HL-60 (cell line): ENCODE results near the gene PHF24.

Experiments
- DNase-seq, 2 experiments: peaks; one replicate each; pipeline ENCODE4 v3.0.0-alpha.2; 2010 to 2020; ENCODE audit warnings: low read depth in 1 of 2, low spot score in 1 of 2
- H3K27ac ChIP-seq: fragments of 250-450 bp; sonication (Bioruptor Pico); replicated peaks from 2 replicates; pipeline ENCODE4 v1.5.1; 2020; ENCODE audit warnings: mild to moderate bottlenecking, moderate library complexity
- H3K27me3 ChIP-seq: fragments of 250-450 bp; sonication (Bioruptor Pico); 2 replicates; pipeline ENCODE4 v1.5.1; 2021; ENCODE audit warnings: mild to moderate bottlenecking, moderate library complexity; ENCODE audit not compliant: insufficient read depth, poor library complexity, severe bottlenecking
- H3K4me3 ChIP-seq: replicated peaks from 2 replicates; pipeline ENCODE4 v1.5.1; 2011; ENCODE audit warnings: mild to moderate bottlenecking, control low read depth, low read length; ENCODE audit not compliant: insufficient read depth
- GABPA ChIP-seq: IDR thresholded peaks from 2 replicates; pipeline ENCODE4 v1.6.1; 2012; ENCODE audit warnings: low read depth
- POLR2AphosphoS5 ChIP-seq: IDR thresholded peaks from 2 replicates; pipeline ENCODE4 v1.6.1; 2012; ENCODE audit warnings: low read depth
- SPI1 ChIP-seq: IDR thresholded peaks from 2 replicates; pipeline ENCODE4 v1.6.1; 2012; ENCODE audit warnings: low read depth, mild to moderate bottlenecking, borderline replicate concordance
- TF ChIP-seq, protein P1 (sequence below): IDR thresholded peaks from 2 replicates; pipeline ENCODE4 v1.6.1; 2012; ENCODE audit warnings: low read depth; ENCODE audit not compliant: insufficient replicate concordance
- TF ChIP-seq, protein P2 (sequence below): IDR thresholded peaks from one replicate; pipeline ENCODE4 v1.5.1; 2011; ENCODE audit warnings: low read length, control low read depth, inconsistent platforms; ENCODE audit not compliant: insufficient read depth

PHF24 gene

DNA sequence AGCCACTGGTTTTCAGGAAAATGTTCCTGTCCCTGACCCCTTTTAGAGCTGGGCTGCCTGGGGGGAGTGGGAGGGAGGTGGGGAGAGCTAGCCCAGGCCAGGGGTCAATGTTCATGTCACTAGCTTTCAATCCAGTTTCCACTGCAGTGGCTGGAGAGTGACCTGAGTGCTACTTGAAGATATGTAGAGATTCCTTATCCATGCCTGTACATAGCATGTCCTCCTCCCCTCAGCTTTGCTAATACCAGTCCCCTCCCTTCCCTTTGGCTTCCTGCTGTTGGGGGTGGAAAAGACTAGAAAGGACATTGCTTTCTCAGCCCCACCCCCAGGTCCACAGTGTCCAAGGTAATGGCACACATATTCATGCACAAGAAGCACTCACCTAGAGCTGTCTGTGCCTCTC lies 39.3 kb downstream of the PHF24 start:
- TF ChIP-seq, protein P1, sequence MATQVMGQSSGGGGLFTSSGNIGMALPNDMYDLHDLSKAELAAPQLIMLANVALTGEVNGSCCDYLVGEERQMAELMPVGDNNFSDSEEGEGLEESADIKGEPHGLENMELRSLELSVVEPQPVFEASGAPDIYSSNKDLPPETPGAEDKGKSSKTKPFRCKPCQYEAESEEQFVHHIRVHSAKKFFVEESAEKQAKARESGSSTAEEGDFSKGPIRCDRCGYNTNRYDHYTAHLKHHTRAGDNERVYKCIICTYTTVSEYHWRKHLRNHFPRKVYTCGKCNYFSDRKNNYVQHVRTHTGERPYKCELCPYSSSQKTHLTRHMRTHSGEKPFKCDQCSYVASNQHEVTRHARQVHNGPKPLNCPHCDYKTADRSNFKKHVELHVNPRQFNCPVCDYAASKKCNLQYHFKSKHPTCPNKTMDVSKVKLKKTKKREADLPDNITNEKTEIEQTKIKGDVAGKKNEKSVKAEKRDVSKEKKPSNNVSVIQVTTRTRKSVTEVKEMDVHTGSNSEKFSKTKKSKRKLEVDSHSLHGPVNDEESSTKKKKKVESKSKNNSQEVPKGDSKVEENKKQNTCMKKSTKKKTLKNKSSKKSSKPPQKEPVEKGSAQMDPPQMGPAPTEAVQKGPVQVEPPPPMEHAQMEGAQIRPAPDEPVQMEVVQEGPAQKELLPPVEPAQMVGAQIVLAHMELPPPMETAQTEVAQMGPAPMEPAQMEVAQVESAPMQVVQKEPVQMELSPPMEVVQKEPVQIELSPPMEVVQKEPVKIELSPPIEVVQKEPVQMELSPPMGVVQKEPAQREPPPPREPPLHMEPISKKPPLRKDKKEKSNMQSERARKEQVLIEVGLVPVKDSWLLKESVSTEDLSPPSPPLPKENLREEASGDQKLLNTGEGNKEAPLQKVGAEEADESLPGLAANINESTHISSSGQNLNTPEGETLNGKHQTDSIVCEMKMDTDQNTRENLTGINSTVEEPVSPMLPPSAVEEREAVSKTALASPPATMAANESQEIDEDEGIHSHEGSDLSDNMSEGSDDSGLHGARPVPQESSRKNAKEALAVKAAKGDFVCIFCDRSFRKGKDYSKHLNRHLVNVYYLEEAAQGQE, result no peak
- TF ChIP-seq, protein P2, sequence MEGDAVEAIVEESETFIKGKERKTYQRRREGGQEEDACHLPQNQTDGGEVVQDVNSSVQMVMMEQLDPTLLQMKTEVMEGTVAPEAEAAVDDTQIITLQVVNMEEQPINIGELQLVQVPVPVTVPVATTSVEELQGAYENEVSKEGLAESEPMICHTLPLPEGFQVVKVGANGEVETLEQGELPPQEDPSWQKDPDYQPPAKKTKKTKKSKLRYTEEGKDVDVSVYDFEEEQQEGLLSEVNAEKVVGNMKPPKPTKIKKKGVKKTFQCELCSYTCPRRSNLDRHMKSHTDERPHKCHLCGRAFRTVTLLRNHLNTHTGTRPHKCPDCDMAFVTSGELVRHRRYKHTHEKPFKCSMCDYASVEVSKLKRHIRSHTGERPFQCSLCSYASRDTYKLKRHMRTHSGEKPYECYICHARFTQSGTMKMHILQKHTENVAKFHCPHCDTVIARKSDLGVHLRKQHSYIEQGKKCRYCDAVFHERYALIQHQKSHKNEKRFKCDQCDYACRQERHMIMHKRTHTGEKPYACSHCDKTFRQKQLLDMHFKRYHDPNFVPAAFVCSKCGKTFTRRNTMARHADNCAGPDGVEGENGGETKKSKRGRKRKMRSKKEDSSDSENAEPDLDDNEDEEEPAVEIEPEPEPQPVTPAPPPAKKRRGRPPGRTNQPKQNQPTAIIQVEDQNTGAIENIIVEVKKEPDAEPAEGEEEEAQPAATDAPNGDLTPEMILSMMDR, result no peak
- no peak for TF ChIP-seq POLR2AphosphoS5
- no peak for TF ChIP-seq SPI1
- TF ChIP-seq GABPA, result no peak
- Histone ChIP-seq H3K4me3 (no peak overlapping the region), H3K27ac (no peak overlapping the region), H3K27me3 (no peaks in the 10 kb centered on the region)
- DNase-seq, result no peak

DNA sequence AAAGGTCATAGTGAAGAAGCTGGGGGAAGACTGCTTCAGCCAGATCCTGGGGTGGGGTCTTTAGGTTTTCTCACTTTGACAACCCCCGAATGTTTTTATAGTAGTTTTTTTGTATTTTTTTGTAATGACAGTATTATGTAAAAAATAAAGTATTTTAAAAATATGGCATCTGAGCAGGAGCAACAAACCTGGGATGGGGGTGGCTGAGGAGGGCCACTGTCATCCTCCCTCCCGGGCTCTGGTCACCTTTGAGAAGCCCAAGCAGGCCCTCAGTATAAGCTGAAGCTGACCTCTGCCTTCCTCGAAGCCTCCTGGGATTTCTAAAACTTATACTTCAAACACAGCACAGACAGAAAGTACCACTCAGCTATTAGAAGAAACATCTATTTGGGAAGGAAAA lies 40.2 kb downstream of the PHF24 start:
- Histone ChIP-seq H3K27ac (no peak overlapping the region), H3K4me3 (no peak overlapping the region), H3K27me3 (no peaks in the 10 kb centered on the region)
- TF ChIP-seq GABPA (no peak), POLR2AphosphoS5 (no peak), SPI1 (no peak)
- TF ChIP-seq, protein P2, result no peak
- TF ChIP-seq, protein P1, result no peak
- no peak for DNase-seq

DNA sequence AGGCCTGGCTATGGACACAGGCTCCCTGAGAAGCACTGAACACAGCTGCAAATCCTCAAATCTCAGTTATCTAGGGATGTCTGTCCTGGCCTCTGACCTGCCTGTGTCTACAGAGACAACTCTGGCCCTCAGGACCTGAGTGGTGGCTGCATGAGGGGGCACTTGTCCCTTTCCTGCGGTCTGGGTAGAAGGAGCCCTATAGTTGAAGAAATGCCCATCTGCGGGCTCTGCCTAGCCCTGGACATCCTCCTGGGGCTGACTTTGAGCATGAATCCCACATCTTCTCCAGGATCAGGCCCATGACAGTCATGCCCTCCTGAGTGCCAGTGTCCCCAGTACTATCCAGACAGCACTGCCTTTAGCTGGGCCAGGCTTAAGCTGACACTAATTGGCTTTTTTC lies 41.5 kb downstream of the PHF24 start:
- TF ChIP-seq, protein P2, result no peak
- TF ChIP-seq GABPA (no peak), SPI1 (no peak), POLR2AphosphoS5 (no peak)
- TF ChIP-seq, protein P1, result no peak
- DNase-seq, result no peak
- no peak overlapping the region for H3K27ac ChIP-seq
- no peaks in the 10 kb centered on the region for H3K27me3 ChIP-seq
- no peak overlapping the region for H3K4me3 ChIP-seq
